Measurements from ENCODE around the gene SLC35E3.

DNA sequence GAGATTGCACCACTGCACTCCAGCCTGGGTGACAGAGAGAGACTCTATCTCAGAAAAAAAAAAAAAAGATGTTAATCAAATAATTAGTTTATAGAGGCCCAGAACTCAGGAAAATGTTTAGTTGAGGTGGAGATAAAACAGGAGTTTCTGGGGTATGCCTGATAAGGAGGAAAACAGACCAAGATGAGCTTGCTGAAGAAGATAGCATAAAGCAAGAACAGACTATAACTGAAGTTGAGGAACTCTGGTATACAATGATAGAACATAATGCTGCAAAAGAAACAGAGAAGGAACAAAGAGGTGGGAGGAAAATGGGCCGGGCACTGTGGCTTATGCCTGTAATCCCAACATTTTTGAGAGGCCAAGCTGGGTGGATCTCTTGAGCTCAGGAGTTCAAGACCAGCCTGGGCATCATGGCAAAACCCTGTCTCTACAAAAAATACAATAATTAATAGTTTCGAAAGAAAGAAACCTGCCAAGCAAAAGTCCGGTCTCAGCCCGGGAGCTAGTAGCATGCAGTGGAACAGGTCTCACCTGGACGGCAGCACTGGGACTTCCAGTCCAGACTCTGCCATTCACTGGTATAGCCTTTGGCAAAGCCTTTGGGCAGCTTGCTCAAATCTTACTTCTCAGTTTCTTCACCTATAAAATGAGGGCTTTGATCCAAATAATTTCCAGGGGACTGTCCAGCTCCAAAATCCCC is 25.4 kb downstream of the SLC35E3 start:
- TF ChIP-seq, protein P1, sequence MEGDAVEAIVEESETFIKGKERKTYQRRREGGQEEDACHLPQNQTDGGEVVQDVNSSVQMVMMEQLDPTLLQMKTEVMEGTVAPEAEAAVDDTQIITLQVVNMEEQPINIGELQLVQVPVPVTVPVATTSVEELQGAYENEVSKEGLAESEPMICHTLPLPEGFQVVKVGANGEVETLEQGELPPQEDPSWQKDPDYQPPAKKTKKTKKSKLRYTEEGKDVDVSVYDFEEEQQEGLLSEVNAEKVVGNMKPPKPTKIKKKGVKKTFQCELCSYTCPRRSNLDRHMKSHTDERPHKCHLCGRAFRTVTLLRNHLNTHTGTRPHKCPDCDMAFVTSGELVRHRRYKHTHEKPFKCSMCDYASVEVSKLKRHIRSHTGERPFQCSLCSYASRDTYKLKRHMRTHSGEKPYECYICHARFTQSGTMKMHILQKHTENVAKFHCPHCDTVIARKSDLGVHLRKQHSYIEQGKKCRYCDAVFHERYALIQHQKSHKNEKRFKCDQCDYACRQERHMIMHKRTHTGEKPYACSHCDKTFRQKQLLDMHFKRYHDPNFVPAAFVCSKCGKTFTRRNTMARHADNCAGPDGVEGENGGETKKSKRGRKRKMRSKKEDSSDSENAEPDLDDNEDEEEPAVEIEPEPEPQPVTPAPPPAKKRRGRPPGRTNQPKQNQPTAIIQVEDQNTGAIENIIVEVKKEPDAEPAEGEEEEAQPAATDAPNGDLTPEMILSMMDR (IDR thresholded peaks at IDR 0.05): no peak
- TF ChIP-seq POLR2A (IDR thresholded peaks at IDR 0.05): no peak

Data from testis (tissue), 2 donors.